ENCODE data around the gene SLC41A2. TPM values are rescaled to one million over a fixed set of nuclear protein-coding genes. Genes with fewer than 3 reads are reported as not detected.

Gene SLC41A2
- 71.6 TPM for total RNA-seq

DNA sequence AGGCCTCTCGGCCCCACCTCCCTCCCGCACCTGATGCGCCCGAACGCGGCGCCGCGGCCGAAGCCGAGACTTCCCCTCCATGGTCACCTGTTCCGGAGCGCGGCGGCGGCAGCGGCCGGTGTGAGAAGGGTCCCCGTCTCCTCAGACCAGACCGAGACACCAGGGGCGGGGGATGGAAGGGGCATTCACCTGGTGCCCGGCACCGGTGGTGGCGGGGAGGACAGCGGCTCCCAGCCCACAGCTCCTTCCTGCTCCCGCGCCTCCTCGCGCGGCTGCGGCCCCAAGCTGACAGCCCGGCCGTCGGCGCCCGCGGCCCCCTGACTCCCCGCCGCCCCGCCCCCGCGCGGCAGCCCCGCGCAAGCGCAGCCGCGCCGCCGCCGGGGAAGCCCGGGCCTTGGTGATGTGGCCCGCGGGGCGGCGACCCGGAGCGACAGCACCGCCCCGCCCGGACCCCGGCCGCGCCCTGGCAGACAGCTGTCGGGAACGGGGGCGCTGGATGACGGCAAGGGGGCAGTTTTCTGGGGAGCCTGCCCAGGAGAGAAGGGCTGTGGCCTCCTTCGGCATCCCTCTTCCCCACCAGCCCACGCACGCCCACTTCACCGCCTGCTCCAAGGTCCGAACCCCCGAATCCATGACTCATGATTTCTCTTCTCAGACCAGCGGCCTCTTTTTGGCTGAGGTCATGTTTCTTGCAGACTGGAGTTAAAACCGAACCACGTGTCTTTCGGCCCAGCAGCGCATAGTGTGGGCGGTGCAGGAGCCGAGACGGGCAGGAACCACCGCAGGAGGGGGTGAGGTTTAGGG, at the start of gene SLC41A2:
SLC41A2 (minus strand) TSS at position 290 of the 804 bp plus-strand sequence. CDS start 29,763 bp downstream, outside the sequence.

DNA sequence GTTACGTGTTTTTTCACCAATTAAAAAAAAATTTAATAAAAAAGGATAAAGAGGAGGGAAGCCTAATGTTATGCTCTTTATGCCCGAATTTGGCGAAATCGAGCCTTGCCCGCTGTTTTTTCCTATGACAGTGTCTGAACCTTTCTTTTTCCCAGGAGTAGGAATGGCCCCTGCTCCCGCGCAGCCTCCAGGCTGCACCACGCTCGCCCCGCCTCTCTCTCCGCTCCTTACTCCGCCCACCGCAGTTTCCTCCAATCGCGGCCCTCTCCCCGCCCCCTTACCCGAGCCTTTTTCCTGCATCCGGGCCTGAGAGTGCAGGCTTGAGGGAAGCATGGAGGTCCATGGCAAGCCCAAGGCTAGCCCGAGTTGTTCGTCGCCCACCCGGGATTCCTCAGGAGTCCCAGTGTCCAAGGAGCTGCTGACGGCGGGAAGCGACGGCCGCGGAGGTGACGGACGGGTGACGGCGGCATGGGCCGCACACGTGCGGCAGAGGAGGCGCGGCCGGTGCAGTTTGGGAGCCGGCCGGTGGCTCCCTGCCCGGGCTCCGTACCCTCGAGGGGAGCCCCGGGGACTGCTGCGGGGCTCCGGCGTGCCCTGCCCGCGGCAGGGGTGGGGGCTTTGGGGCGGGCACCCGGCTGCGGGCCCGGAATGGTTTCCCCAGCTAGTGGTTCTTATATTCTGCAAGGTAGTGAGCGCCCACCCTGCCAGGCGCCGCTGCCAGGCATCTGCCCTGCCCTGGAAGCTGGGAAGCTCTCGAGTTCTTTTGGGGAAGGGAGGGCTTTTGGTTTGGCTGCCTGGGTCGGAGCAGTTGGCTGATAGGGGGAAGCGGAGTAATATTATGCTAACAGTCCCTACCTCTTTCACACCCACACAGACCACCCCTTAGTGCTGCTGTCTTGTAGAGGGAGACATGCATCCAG, 28.2 kb upstream of the SLC41A2 start, which contains the start of gene NOPCHAP1:
NOPCHAP1 (plus strand) TSS at position 295 of the 920 bp plus-strand sequence; CDS start at position 332, 37 bp downstream.

Other genes with a start within 250 kb of the SLC41A2 start
- gene NOPCHAP1, start 28.0 kb upstream of the SLC41A2 start, total RNA-seq, result 12.9 TPM
- 23.9 TPM for gene ALDH1L2, start 126.2 kb upstream of the SLC41A2 start, total RNA-seq
- 115 TPM for gene WASHC4, start 149.4 kb upstream of the SLC41A2 start, total RNA-seq